GM12872 (cell line): ENCODE measurements around the gene MYH10.

ENCODE experiments used
- CTCF ChIP-seq: IDR thresholded peaks from 3 replicates; pipeline ENCODE4 v1.5.1; 2011; ENCODE audit warnings: low read depth, mild to moderate bottlenecking, low read length, moderate library complexity; ENCODE audit not compliant: insufficient read depth

The MYH10 gene

GRCh38 chr17:8502126-8502525 lies 128.4 kb downstream of the MYH10 start:
- TF ChIP-seq CTCF: no peak

GRCh38 chr17:8500609-8501008 lies 129.9 kb downstream of the MYH10 start:
- no peak for TF ChIP-seq CTCF

GRCh38 chr17:8499614-8500013 lies 130.9 kb downstream of the MYH10 start:
- no peak for TF ChIP-seq CTCF

GRCh38 chr17:8499171-8499570 lies 131.4 kb downstream of the MYH10 start:
- TF ChIP-seq CTCF: no peak

GRCh38 chr17:8496081-8496480 lies 134.4 kb downstream of the MYH10 start:
- TF ChIP-seq CTCF: no peak

- TF ChIP-seq CTCF: no peak
Observed at GRCh38 chr17:8494506-8495111, 135.9 kb downstream of the MYH10 start.

- TF ChIP-seq CTCF: no peak
Observed at GRCh38 chr17:8494021-8494420, 136.5 kb downstream of the MYH10 start.

GRCh38 chr17:8492121-8492520 lies 138.4 kb downstream of the MYH10 start:
- TF ChIP-seq CTCF: no peak
